Glomerular endothelial cell (primary cell): ENCODE measurements around the gene CHD5. TPM values are rescaled to one million over a fixed set of nuclear protein-coding genes. Genes with fewer than 3 reads are reported as not detected.
"Not testable (repeated sequence)": the region's sequence is repeated elsewhere in the genome, so short reads cannot be mapped to it uniquely, and the experiment has no call there.

Experiments
- DNase-seq: peaks from one replicate; pipeline ENCODE4 v3.0.0-alpha.2; 2011; ENCODE audit warnings: low read depth, low spot score; ENCODE audit errors: extremely low read depth
- total RNA-seq: library from RNA; depleted of rRNA; stranded (reverse); fragments of >200 nt; gene quantifications from 2 replicates; pipeline ENCODE4 v1.2.3, GENCODE V29; 2015

Gene CHD5
- total RNA-seq = under 0.01 TPM in 1 of 2 replicates, not detected in the other

DNA sequence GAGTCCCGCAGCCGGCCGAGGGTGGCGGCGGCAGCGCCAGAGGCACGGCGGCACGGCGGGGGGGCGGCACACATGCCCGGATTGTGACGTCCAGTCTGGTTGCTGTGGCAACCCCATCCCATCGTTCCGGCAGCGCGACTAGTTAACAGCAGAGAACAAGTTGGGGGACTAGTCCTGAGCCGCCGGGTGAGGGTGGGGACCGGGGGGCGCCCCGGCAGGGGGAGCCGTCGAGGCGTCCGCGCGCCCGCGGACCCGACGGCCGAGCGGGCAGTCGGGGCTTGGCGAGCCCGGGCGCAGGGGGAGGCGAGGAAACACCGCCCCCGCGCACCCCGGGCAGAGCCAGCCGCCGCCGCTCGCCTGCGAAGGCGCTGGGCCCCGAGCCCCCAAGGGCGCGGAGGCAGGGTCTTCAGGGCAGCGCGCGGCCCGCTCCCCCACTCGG lies at the start of gene CHD5:
Gene CHD5 (minus strand): TSS at position 54 of the 439 bp plus-strand sequence. CDS start 298 bp downstream, outside the sequence.
- no peak for DNase-seq

DNA sequence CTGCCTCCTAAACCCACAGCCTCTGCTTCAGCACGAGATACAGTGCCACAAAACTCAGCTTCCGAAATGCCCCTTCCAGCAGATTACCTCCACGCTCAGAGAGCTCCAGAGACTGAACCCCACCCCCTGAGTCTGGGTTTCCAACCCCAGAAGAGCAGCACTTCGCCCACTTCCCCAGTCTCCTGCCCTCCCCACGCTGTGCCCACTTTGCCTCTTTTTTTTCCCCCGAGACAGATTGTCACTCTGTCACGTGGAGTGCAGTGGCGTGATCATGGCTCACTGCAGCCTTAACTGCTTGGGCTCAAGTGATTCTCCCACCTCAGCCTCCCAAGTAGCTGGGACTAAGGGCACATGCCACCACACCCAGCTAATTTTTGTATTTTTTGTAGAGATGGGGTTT lies 45.5 kb upstream of the CHD5 start:
- no peak for DNase-seq

DNA sequence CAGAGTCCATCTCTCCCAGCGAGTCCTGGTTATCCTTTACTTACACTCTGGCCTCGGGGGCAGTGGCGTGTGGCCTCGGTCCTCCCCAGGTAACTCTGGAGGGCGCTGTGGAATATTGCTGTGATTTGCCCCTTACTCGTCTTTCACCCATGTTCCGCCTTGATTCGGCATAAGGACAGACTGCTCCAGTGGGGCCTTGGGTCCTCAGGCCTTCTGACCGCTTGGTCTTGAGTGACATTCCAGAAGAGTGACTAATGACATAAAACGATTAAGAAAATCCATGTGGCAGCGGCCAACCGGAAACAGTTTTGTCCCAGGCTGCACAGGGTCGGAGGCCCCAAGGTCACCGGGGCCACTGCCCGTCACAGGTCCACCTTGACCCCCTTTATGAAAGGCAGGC lies 44.6 kb upstream of the CHD5 start:
- no peak for DNase-seq

DNA sequence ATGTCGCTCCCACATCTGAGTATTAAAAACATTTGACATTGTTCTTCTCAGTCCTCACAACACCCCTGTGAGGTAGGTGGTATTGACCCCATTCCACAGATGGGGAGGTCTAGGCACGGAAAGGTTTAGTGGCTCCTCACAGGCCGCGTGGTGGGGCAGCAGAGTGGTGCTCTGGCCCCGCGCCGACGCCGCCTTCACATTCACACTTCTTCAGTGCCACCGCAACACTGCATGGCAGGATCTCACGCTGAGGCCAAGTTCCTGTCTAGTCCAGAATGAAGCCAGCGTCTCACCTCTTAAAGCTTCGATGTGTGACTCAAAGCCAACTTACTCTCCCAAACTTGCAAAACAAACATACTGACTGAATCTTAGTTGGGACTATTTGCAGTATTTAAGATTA lies 43.5 kb upstream of the CHD5 start:
- no peak for DNase-seq

DNA sequence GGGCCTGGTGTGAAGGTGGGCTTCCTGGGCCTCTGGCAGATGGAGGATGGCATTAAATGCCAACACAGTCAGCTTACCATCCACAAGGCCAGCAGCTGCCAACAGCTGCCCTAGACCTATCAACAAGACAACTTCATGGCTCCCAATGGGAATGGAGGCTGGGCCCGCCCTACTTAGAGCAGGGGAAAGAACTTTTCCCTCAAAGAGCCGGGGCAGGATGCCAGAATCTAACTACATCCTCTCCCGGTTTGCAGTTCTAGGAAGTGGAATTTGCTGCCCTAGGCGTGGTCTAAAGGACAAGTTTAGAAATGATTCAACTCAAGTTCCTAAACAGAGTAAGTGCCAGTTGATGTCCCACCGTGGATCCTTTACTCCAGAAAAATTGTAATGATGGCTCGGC lies 42.5 kb upstream of the CHD5 start:
- DNase-seq = no peak

DNA sequence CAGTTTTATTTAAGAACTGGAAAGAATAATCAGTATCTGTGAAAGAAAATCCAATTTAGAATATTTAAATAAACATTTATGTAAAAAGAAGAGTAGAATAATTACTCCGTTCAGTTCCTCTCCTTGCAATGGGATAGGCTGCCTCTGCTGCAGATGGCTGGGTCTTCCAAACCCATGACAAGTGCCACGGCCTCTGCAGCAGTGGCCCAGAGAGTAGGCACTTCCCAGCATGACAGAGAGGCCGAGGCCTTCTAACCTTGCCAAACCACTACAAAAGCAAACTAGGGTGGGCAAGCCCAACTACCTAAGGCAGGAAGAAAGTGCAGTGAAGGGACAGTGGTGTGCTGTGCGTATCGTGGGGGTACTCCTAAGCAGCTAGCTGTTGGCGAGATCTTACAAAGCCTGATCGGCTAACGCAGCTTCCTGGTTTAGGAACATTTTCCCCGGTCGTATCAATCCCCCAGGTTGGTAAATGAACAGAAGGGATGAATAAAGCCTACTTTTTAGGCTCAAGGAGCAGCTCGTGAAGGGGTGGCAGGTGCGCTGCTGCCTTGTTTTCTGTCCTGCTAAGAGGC lies 41.2 kb upstream of the CHD5 start:
- no peak for DNase-seq

DNA sequence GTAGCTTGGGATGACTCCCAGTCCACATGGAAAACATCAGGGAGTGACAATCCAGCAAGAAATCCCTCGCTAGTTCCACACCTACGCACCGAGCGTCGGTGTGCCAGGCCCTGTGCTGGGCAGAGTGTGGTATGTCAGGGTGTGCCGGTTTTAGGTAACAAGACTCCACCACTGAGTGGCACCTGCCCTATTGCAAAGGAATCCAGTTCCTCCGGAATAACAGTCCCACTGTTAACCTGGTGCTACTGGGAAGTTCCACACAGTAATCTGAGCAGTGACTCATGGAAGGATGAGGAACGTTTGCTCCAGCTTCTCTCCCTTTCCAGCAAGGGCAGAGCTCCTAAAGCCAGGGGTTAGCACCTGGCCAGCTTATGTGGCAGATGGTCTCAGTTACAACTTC lies 40.1 kb upstream of the CHD5 start:
- no peak for DNase-seq

DNA sequence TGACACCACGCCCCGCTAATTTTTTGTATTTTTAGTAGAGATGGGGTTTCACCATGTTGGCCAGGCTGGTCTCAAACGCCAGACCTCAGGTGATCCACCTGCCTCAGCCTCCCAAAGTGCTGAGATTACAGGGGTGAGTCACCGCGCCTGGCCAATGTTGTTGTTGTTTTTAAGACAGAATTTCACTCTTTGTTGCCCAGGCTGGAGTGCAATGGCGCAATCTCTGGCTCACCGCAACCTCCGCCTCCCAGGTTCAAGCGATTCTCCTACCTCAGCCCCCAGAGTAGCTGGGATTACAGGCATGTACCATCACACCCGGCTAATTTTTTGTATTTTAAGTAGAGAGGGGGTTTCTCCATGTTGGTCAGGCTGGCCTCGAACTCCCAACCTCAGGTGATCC lies 39.5 kb upstream of the CHD5 start:
- not testable (repeated sequence) for DNase-seq

DNA sequence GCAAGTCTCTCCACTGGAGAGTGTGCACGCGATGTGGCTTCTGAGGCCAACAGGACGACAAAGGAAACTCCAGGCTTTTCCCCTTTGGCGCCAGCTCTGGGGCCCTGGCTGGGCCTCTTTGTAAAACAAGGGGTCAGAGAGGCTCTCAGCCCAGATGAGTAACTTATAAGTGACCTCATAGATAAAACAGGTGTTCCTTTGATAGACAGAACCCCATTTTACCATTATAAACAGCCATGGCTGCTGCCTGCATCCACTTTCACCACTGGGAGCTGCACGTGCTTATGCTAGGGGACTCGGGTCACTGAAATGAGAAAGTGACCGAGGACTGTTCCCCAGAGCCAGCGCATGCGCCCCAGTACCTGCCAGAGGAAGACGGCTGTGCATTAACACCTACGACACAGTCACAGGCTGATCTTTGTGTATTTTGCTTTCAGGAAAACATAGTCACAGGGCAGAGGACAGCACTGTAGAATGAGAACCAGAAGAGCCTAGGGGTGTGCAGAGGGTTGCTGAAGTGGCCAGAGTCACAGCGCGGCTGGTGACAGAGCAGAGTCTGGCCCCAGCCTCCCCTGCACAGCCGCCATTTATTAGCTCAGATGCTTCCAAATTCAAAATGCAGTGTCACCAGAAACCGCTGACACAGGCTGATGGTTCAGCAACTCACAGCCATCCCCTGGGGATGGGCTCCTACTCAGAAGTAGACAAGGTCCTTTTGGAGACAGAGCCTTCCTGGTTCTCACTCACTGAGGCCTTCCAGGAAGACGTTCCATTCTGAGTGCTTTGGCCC lies 38.4 kb upstream of the CHD5 start:
- DNase-seq = no peak

DNA sequence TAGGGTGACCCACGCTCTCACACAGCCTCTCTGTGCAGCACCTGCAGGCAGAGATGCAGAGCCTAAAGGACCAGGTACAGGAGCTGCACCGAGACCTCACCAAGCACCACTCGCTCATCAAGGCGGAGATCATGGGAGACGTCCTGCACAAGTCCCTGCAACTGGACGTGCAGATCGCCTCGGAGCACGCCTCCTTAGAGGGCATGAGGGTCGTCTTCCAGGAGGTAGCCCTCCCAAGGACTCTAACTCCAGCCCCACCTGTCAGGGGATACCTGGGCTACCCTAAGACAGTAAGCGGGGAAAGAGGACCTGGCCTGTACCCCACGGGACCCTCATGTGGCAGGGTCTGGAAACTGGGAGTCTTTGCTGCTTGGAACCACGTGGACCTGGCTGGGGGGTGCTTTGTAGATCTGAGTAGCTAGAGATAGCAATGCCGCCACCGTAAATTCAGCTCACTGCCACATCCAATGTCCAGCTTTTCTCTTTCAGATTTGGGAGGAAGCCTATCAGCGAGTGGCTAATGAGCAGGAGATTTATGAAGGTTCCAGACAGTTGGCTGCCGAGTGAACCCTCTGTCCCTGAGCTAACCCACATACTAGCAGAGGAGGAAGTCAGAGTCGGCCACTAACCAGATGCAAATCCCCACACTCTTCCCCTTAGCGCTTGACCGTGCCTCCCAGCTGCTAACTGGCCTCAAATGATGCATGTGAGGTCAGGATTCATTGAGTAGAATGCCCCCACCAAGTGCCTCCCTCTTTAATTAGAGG lies 32.3 kb upstream of the CHD5 start:
- no peak for DNase-seq

DNA sequence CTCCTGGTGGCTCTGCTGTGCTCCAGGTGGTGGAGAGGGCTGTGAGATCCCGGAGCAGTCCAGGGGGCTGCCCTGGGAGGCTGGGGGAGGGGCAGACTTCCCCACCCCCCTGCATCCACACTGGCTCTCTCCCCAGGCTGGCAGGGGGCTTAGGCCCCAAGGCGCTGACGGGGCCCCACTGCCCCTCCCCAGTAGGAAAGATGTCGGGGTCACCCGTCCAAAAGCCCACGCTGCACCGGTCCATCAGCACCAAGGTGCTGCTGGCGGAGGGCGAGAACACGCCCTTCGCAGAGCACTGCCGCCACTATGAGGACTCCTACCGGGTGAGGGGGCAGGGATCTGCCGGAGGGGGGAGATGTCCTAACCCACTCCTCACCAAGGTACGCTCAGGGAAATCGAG lies 31.6 kb upstream of the CHD5 start:
- DNase-seq = no peak

DNA sequence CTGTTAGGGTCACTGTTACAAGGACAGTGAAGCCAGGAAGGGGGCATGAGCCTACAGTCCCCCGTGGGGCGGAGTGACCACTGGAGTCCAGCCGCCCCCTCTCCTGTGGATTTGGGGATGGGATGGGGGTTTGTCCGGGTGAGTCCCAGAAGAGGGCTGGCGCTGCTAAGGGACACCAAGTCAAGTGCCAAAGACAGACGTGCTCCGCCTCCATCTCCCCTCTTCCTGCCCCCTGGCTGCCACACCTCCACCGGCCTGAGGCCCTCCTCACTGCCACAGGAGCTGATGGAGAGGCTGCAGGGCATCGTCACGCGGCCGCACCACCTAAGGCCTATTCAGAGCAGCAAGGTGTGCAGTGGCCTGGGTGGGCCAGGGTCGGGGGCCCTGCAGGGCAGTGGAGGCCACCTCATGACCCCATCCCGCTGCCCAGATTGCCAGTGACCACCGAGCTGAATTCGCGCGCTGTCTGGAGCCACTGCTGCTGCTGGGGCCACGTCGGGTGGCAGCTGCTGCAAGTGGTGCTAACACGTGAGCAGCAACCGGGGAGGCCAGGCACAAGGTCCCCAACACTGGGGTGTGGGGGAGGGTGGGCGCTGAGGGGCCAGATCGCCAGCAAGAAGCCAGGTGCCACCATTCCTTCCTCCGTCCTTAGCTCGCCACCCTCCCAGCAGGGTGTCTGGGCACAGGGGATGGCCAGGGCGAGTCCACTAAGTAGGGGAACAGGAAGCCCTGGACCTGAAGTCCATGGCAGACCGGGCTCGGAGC lies 30.7 kb upstream of the CHD5 start:
- DNase-seq = no peak

DNA sequence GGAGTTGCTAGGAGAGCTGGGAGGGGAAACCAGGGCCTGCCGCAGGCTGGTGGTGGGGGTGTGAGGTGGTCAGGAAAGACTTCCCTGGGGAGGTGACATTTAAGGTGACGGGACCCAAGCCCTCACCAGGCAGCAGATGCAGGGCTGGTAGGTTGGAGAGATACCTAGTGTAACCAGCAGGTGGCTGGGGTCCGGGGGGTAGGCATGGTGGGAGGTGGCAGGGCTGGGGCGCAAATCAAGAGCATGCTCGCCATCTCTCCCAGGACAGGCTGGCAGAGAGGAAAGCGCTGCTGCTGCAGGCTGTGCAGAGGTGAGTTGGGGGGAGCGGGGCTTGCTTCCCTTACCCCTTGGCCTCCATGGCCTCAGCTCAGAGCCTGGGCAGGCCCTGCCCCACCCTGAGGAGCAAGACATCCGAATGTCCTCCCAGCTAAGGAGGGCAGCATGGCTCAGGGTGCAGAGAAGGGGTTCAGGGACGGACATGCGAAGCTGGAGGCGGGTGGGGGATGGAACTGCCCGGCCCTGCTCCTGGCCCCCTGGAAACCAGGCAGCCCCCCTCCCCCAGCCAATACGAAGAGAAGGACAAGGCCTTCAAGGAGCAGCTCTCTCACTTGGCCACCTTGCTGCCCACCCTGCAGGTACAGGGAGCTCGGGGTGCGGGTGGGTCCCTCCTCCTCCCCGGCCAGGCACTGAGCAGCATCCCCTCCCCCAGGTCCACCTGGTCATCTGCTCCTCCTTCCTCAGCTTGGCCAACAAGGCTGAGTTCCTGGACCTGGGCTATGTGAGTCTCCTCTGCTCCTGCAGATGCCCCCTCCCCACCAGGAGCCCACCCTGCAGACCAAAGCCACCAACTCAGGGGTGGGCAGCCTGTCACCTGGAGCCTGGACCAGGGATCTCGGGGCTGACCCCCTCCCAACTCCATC lies 29.8 kb upstream of the CHD5 start:
- no peak for DNase-seq

DNA sequence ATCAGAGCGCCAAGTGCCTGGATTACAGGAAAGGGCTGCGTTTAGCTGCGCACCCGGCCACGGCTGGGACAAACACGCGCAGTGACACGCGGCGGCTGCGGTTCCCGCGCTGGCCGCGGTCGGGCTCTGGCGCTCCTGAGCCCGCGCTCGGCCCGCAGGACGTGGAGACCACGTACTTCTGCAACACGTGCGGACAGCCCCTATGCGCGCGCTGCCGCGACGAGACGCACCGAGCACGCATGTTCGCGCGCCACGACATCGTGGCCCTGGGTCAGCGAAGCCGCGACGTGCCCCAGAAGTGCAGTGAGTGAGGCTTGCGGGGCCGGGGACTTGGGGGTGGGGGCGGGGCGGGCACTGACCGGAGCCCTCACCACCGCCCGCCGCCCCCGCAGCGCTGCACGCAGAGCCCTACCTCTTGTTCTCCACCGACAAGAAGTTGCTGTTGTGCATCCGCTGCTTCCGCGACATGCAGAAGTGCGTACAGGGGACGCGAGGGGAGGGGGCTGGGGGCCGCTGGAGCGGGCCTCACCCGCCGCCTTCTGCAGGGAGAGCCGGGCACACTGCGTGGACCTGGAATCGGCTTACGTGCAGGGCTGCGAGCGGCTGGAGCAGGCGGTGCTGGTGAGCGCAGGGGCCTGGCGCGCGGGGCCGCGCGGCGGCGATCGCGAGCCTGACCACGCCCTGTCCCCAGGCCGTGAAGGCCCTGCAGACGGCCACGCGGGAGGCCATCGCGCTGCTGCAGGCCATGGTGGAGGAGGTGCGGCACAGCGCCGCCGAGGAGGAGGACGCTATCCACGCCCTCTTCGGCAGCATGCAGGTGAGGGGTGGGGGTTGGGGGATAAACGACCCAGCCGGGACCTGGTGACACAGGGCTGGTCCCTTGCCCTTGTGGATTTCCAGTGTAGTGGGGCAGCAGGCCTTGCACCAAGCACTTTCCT lies 28.9 kb upstream of the CHD5 start:
- no peak for DNase-seq

DNA sequence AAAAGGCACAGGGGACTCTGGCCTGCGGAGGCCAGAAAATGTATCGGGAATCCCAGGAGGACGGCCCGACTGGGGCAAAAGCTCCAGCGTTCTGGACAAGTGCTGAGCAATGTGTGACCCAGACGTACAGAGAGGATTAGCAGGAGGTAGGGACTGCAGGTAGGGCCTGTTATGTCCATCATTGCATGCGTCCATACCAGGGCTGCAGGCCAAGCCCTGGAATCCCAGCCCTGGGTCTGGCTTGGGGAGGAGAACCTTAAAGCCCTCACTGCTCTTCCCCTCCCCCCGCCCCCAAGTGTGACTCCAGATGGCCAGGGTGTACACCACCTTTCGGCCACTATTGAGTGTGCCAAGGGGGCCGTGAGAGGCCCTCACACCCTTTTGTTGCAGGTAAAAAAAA lies 27.8 kb upstream of the CHD5 start:
- DNase-seq = no peak

DNA sequence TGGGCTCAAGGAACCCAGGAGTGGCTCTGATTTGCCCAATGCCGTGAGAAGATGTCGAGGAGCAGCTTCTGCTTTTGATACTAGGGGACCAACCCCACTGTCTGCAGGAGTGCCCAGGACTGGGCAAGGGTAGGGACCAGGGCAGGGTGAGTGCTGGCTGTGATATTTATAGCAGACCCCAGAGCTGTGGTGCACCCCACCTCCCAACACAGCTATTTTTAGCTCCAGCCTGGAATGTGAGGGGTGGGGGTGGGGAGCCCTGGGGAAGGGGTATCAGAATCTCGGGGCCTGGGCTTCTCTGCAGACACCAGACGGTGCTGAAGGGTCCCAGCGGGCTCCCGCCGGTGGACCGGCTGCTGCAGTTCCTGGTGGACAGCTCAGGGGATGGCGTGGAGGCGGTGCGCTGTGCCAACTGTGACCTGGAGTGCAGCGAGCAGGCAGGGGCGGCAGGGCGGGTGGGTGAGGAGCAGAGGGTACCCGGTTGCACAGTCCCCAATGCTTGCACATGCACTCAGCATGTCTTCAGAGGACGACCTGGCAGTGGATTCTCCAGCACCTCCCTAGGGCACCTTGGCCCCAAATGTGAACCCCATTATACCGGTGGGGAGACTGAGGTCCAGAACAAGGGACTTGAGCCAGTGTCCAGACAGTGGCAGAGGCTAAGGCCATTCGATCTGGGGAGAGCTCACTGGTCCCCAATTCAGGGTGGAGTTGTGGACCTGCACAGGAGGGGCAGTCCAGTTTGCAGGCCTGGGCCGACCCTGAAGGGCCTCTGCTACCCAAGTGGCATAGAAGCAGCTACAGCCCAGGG lies 27.2 kb upstream of the CHD5 start:
- no peak for DNase-seq

DNA sequence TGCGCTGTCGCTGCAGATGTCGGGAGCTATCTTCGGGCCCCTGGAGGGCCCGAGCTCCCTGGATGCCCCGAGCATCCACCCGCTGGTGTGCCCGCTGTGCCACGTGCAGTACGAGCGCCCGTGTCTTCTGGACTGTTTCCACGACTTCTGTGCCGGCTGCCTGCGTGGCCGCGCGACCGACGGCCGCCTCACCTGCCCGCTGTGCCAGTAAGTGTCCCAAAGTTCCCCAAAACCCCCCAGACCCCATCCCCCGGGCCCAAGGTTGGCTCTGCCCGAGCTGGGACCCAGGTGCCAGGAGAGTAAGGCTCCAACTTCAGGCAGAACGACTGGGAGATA lies 26.4 kb upstream of the CHD5 start:
- no peak for DNase-seq

DNA sequence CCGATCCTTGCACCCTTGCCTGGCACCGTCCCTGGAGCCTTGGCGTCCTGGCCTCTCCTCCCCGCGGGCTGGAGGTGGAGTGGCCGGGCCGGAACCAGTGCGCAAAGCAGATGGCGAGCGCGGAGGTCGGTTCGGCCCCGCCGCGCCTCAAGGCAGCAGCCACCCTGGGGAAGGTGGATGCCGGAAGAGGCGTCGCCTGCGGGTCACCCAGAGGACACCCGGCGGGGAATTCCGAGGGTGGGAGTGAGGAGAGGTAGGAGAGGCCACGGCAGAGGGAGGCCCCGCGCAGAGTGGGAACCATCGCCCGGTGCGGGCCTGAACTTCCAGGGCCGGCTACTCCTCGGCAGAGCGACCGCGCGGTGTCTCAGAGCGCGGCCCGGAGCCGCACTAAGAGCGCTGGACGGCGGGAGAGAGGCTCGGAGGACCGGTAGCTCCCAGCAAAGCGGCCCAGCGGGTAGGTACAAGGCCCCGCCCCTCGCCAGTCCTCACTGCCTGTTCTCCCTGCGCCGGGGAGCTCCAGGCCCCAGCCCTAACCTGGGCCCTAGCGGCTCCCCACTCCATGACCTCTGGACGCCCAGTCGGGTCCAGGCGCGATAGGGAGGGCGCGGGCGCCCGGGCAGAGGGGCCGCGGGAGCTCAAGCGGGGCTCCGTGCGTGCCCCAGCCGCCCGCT lies 25.9 kb upstream of the CHD5 start, which contains the start of gene RNF207:
Gene RNF207 (plus strand): TSS at position 271 of the 671 bp plus-strand sequence. CDS start 417 bp downstream, outside the sequence.
- DNase-seq = no peak
